Gastrocnemius medialis (tissue), 4 donors: Measurements from ENCODE around the gene TRABD2A. TPM values are rescaled to one million over a fixed set of nuclear protein-coding genes. Genes with fewer than 3 reads are reported as not detected.

Experiments
- ATAC-seq, 2 donors: fragments of 150-250 bp; one replicate each; pipeline ENCODE4 v1.9.1; 2016
- DNase-seq, 2 donors: peaks; one replicate each; pipeline ENCODE4 v3.0.0-alpha.2; 2019
- H3K27ac ChIP-seq, 4 donors: fragments of 200-600 bp; sonication (generic); 1 replicate in 1 of 4; 2 replicates in 3 of 4; pipeline ENCODE4 v1.5.1; 2016 to 2018; ENCODE audit warnings: mild to moderate bottlenecking in 2 of 4, moderate library complexity in 1 of 4
- H3K27me3 ChIP-seq, 3 donors: fragments of 200-600 bp; sonication (generic) in 2 of 3; 1 replicate in 1 of 3; 2 replicates in 2 of 3; pipeline versions ENCODE4 v1.5.1 to v1.6.0; 2016 to 2019; ENCODE audit warnings: mild to moderate bottlenecking in 1 of 3, moderate library complexity in 1 of 3
- H3K36me3 ChIP-seq, 2 donors: fragments of 200-600 bp; sonication (generic) in 1 of 2; one replicate each; pipeline ENCODE4 v1.5.1; 2017 to 2018
- H3K4me1 ChIP-seq, 2 donors: fragments of 200-600 bp; sonication (generic) in 1 of 2; one replicate each; pipeline ENCODE4 v1.5.1; 2016 to 2017; ENCODE audit warnings: mild to moderate bottlenecking in 2 of 2
- H3K4me3 ChIP-seq, 4 donors: fragments of 200-600 bp; sonication (generic) in 3 of 4; 1 replicate in 1 of 4; 2 replicates in 3 of 4; pipeline ENCODE4 v1.5.1; 2016 to 2019; ENCODE audit warnings: mild to moderate bottlenecking in 2 of 4
- H3K9me3 ChIP-seq, 3 donors: fragments of 200-600 bp; sonication (generic) in 2 of 3; 1 replicate in 1 of 3; 2 replicates in 2 of 3; pipeline ENCODE4 v1.5.1; 2016 to 2019
- CTCF ChIP-seq, 5 experiments: fragments of 450-650 bp in 3 of 5; fragments of 200-600 bp in 2 of 5; sonication (generic) in 2 of 5; IDR thresholded peaks in 4 of 5; conservative IDR thresholded peaks in 1 of 5; 1 replicate in 4 of 5; 2 replicates in 1 of 5; pipeline ENCODE4 v1.5.1; 2016 to 2019; ENCODE audit warnings: antibody characterized with exemption in 5 of 5, mild to moderate bottlenecking in 3 of 5, moderate library complexity in 3 of 5
- POLR2A ChIP-seq, 2 donors: fragments of 450-650 bp; IDR thresholded peaks; one replicate each; pipeline ENCODE4 v1.6.1; 2017; ENCODE audit warnings: antibody characterized with exemption in 2 of 2, mild to moderate bottlenecking in 2 of 2, moderate library complexity in 2 of 2
- in situ Hi-C, 4 donors: fragments of 200-750 bp; cut with MboI; loops; one replicate each; pipeline versions ENCODE4 v1.15.0 to v1.8.0; 2017; ENCODE audit warnings: low sequenced_read_pairs in 4 of 4
- intact Hi-C: fragments of 100-400 bp; cut with DNase I; formaldehyde crosslinking; loops from one replicate; pipeline ENCODE4 v1.15.1; 2023; ENCODE audit warnings: low total_unique reads
- total RNA-seq, 4 donors: library from RNA; depleted of rRNA; stranded (reverse); fragments of >200 nt; gene quantifications; one replicate each; pipeline versions ENCODE4 v1.1.0 to v1.2.3, GENCODE V29; 2016

TRABD2A gene
- total RNA-seq, 4 donors from 2014 or later = 0.27 to 0.97 (median 0.64) TPM

- Histone ChIP-seq H3K4me3 (no peak overlapping the region), H3K9me3 (no peaks in the 10 kb centered on the region), H3K27me3 (peaks cover 21 to 27% (median 26%) of the 10 kb centered on the region in 3 donors), H3K36me3 (no peaks in the 10 kb centered on the region), H3K27ac (no peak overlapping the region), H3K4me1 (peaks cover 20 to 21% of the 10 kb centered on the region in 2 donors)
- intact Hi-C loops = loop anchor here (1.0 to 5.0 kb wide), 2 partner anchors 44 to 388 kb away; no protein-coding TSS in a partner anchor
- no peak for DNase-seq
- in situ Hi-C loops = loop anchor here in 3 of 4 donors (10.0 kb wide), 1 partner anchor 388 kb away; no protein-coding TSS in a partner anchor
- TF ChIP-seq CTCF (IDR thresholded peaks at IDR 0.05 in 4 of 5, conservative IDR thresholded peaks at IDR 0.05 in 1 of 5) (no peak), POLR2A (IDR thresholded peaks at IDR 0.05) (no peak)
- ATAC-seq = no peak
Observed at GRCh38 chr2:84882775-84883550, 2.1 kb upstream of the TRABD2A start.

- in situ Hi-C loops = loop anchor here in 3 of 4 donors (10.0 kb wide), 1 partner anchor 388 kb away; no protein-coding TSS in a partner anchor
- peaks cover 21 to 27% (median 26%) of the 10 kb centered on the region in 3 donors for H3K27me3 ChIP-seq
- peak overlapping the region in 3 of 4 donors; percentile 50 to 57 (median 51) for H3K4me3 ChIP-seq
Observed at GRCh38 chr2:84882414-84882738, 1.5 kb upstream of the TRABD2A start.

DNA sequence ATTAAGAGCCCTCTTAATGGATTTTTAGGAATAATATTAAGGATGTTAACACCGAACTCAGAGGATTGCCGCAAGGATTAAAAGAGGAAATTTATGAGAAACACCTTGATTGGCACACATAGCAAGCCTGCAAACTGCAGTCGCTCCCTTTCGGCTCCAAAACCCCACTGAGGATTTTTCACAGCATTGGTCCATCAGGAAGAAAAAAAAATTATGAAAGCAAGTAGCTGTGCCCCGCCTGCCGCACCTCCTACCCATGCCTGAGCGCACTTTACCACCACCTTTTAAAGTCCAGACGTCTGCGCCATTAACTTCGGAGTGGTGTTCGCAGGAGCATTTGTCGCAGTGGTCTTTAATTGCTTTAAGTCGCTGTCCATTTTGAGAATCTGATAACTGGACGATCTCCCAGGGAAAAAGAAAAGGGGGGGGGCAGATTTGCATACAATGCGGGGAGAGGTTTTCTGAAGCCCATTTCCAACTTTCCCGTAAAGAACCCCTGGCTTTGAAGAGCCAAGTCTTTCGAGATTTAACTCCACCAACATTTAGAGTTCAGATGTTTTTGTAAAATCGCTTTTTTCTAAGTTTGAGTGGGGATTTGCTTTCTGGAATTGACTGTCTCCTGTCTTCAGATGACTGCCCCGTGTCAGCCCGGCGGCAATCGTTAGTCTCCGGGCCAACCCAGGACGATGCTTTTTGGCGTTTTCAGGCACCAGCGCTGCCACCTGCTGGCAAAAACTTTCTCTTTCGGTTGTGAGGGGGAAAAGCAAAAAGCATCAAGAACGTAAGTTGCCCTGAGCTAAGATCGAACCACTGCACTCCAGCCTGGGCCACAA lies 913 bp upstream of the TRABD2A start:
- H3K27ac ChIP-seq = no peak overlapping the region
- peak overlapping the region; percentile 44 to 57 (median 50) for H3K4me3 ChIP-seq
- H3K9me3 ChIP-seq = no peaks in the 10 kb centered on the region
- peaks cover 21 to 27% (median 26%) of the 10 kb centered on the region in 3 donors for H3K27me3 ChIP-seq
- no peaks in the 10 kb centered on the region for H3K36me3 ChIP-seq
- ATAC-seq (peak; percentile 70 to 76), DNase-seq (peak; percentile 49 to 55)
- intact Hi-C loops = loop anchor here (1.0 to 5.0 kb wide), 2 partner anchors 46 to 386 kb away; no protein-coding TSS in a partner anchor
- in situ Hi-C loops = loop anchor here in 3 of 4 donors (10.0 kb wide), 1 partner anchor 387 kb away; no protein-coding TSS in a partner anchor
- TF ChIP-seq POLR2A (IDR thresholded peaks at IDR 0.05) (no peak), CTCF (IDR thresholded peaks at IDR 0.05 in 4 of 5, conservative IDR thresholded peaks at IDR 0.05 in 1 of 5) (peak; percentile 31 to 75 (median 60))
- peaks cover 20 to 21% of the 10 kb centered on the region in 2 donors for H3K4me1 ChIP-seq

More at GRCh38 chr2:84882414-84882738, 1.5 kb upstream of the TRABD2A start:
- H3K4me1 ChIP-seq = peaks cover 20 to 21% of the 10 kb centered on the region in 2 donors
- intact Hi-C loops = loop anchor here (1.0 to 5.0 kb wide), 2 partner anchors 45 to 387 kb away; no protein-coding TSS in a partner anchor
- H3K9me3 ChIP-seq = no peaks in the 10 kb centered on the region
- no peaks in the 10 kb centered on the region for H3K36me3 ChIP-seq
- DNase-seq (no peak), ATAC-seq (no peak)
- TF ChIP-seq POLR2A (IDR thresholded peaks at IDR 0.05) (no peak), CTCF (IDR thresholded peaks at IDR 0.05 in 4 of 5, conservative IDR thresholded peaks at IDR 0.05 in 1 of 5) (no peak)
- no peak overlapping the region for H3K27ac ChIP-seq

DNA sequence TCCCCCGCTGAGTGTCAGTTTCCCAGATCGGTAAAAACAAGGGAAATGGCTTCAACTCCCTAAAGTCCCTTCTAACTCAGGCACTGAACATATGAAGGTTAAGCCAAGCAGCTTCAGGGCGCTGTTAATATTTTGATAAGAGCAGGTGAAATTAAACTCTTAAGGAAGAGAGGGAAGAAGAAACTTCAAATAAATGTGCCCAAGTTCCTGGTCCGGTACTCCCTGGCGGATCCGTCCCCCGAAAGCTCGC lies 564 bp downstream of the TRABD2A start:
- peaks cover 20 to 21% of the 10 kb centered on the region in 2 donors for H3K4me1 ChIP-seq
- in situ Hi-C loops = loop anchor here in 3 of 4 donors (10.0 kb wide), 1 partner anchor 386 kb away; no protein-coding TSS in a partner anchor

More for the DNA sequence above, 564 bp downstream of the TRABD2A start:
- H3K27me3 ChIP-seq = peaks cover 21 to 27% (median 26%) of the 10 kb centered on the region in 3 donors
- intact Hi-C loops = loop anchor here (5.0 kb wide), 1 partner anchor 47 kb away; no protein-coding TSS in a partner anchor
- H3K27ac ChIP-seq = no peak overlapping the region
- H3K9me3 ChIP-seq = no peaks in the 10 kb centered on the region
- ATAC-seq (no peak), DNase-seq (no peak)
- no peak for TF ChIP-seq POLR2A (IDR thresholded peaks at IDR 0.05)
- no peaks in the 10 kb centered on the region for H3K36me3 ChIP-seq
- peak overlapping the region; percentile 44 to 57 (median 50) for H3K4me3 ChIP-seq
